Right kidney (tissue), 1 donor: Measurements from ENCODE around the gene FHDC1.

Source experiments
- DNase-seq: peaks from one replicate; pipeline ENCODE4 v3.0.0-alpha.2; 2016

FHDC1 gene

GRCh38 chr4:152983221-152983620 is 47.1 kb downstream of the FHDC1 start:
- DNase-seq, result no peak

- no peak for DNase-seq
These were observed 47.8 kb downstream of the FHDC1 start for GRCh38 chr4:152983774-152984411.

GRCh38 chr4:152988721-152989553 is 52.8 kb downstream of the FHDC1 start:
- DNase-seq, result no peak

- DNase-seq, result no peak
These were observed 53.4 kb downstream of the FHDC1 start for GRCh38 chr4:152989554-152989970.

GRCh38 chr4:152990471-152991131 is 54.5 kb downstream of the FHDC1 start:
- DNase-seq, result no peak

- DNase-seq, result no peak
These were observed 55.3 kb downstream of the FHDC1 start for GRCh38 chr4:152991398-152991797.

- no peak for DNase-seq
These were observed 55.9 kb downstream of the FHDC1 start for GRCh38 chr4:152992027-152992426.

GRCh38 chr4:152992466-152992865 is 56.3 kb downstream of the FHDC1 start:
- DNase-seq, result no peak

GRCh38 chr4:152994038-152994437 is 57.9 kb downstream of the FHDC1 start:
- DNase-seq, result no peak

GRCh38 chr4:152996111-152996571 is 60.0 kb downstream of the FHDC1 start:
- DNase-seq, result no peak

- DNase-seq, result no peak
These were observed 60.5 kb downstream of the FHDC1 start for GRCh38 chr4:152996672-152997071.

- DNase-seq, result no peak
These were observed 61.2 kb downstream of the FHDC1 start for GRCh38 chr4:152997288-152997687.

- DNase-seq, result no peak
These were observed 61.8 kb downstream of the FHDC1 start for GRCh38 chr4:152997771-152998487.

GRCh38 chr4:152998861-152999260 is 62.7 kb downstream of the FHDC1 start:
- DNase-seq, result no peak

GRCh38 chr4:152999346-153000075 is 63.4 kb downstream of the FHDC1 start:
- no peak for DNase-seq

GRCh38 chr4:153000076-153000420 is 63.9 kb downstream of the FHDC1 start:
- no peak for DNase-seq

- DNase-seq, result no peak
These were observed 65.5 kb downstream of the FHDC1 start for GRCh38 chr4:153001626-153002025.

GRCh38 chr4:153002110-153002509 is 66.0 kb downstream of the FHDC1 start:
- no peak for DNase-seq

- no peak for DNase-seq
These were observed 68.1 kb downstream of the FHDC1 start for GRCh38 chr4:153004081-153004850.

- no peak for DNase-seq
These were observed 69.8 kb downstream of the FHDC1 start for GRCh38 chr4:153005899-153006381.
